Measurements from ENCODE around the gene LDAF1.

DNA sequence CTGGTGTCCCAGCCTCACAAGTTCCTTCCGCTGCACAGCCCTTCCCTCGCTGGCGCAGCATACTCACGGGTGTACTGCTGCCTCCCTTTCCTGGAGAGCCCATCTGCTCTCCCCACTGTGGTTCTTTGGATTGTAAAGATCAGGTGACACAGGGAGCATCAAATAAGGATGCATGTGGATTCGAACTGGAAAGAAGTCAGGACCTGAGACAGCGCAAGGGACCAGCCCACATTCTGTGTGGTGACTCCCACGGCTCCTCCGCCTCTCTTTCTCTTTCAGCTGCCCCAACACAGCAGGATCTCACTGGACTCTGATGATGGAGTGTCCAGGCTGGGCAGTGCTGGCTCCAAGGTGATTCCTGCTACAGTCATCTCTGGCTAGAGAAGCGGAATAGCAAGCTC is 8.1 kb downstream of the LDAF1 start:
- TF ChIP-seq, protein P1, sequence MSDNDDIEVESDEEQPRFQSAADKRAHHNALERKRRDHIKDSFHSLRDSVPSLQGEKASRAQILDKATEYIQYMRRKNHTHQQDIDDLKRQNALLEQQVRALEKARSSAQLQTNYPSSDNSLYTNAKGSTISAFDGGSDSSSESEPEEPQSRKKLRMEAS (IDR thresholded peaks at IDR 0.05) = no peak
- no peak for TF ChIP-seq CHD1 (IDR thresholded peaks at IDR 0.05; ENCODE audit: low read depth, low read length)
- TF ChIP-seq CBX5 (IDR thresholded peaks at IDR 0.05; ENCODE audit: low read depth, low read length) = no peak
- no peak for TF ChIP-seq RNF2 (IDR thresholded peaks at IDR 0.05; ENCODE audit: borderline replicate concordance, low read depth, low read length, missing control alignments, poor library complexity, severe bottlenecking)
- TF ChIP-seq NRF1 (IDR thresholded peaks at IDR 0.05; ENCODE audit: low read depth, low read length) = no peak

Measured in H1 (cell line).